Pancreas (tissue), 10 donors: ENCODE data around the gene CR1. TPM values are rescaled to one million over a fixed set of nuclear protein-coding genes. Genes with fewer than 3 reads are reported as not detected.
A peak's percentile ranks its signal among the peaks of the same experiment; 100 is the strongest.
"Not testable (repeated sequence)": the region's sequence is repeated elsewhere in the genome, so short reads cannot be mapped to it uniquely, and the experiment has no call there.

Experiments
- ATAC-seq, 4 donors: fragments of 200-7000 bp; cut with Tn5 transposase; one replicate each; pipeline versions ENCODE4 v1.8.0 to v1.9.1; 2020; ENCODE audit warnings: mild to moderate bottlenecking in 4 of 4, moderate library complexity in 4 of 4
- DNase-seq, 6 donors: peaks; one replicate each; pipeline ENCODE4 v3.0.0-alpha.2; 2020
- FAIRE-seq: peaks from 2 replicates; lab custom pipeline; 2012; peaks lifted over from hg19 to GRCh38; lab: Jason Lieb, UNC
- H3K27ac ChIP-seq, 4 donors: fragments of 200-600 bp; sonication (generic); 1 replicate in 3 of 4; 2 replicates in 1 of 4; pipeline versions ENCODE4 v1.5.0 to v1.8.0; 2020
- H3K27me3 ChIP-seq, 4 donors: fragments of 200-600 bp; one replicate each; pipeline ENCODE4 v1.8.0; 2021
- H3K36me3 ChIP-seq, 3 donors: fragments of 200-600 bp; sonication (generic) in 1 of 3; one replicate each; pipeline versions ENCODE4 v1.5.0 to v1.8.0; 2020 to 2021
- H3K4me1 ChIP-seq, 3 donors: fragments of 200-600 bp; one replicate each; pipeline ENCODE4 v1.8.0; 2021
- H3K4me3 ChIP-seq, 4 donors: fragments of 200-600 bp; sonication (generic) in 2 of 4; one replicate each; pipeline versions ENCODE4 v1.5.0 to v1.8.0; 2020 to 2021
- H3K9me3 ChIP-seq, 4 donors: fragments of 200-600 bp; one replicate each; pipeline ENCODE4 v1.8.0; 2021
- WGBS, 2 donors: extraction: QIAGEN DNeasy Blood & Tissue Kit; methylation state at CpG; one replicate each; pipeline ENCODE4 v1.1.7; 2013; 5-methylcytosine and 5-hydroxymethylcytosine counted together
- intact Hi-C, 3 donors: fragments of 100-400 bp; cut with DNase I; formaldehyde crosslinking; loops; one replicate each; pipeline versions ENCODE4 v1.11.1 to v1.14.2; 2022
- polyA plus RNA-seq, 2 donors: library from polyadenylated mRNA; stranded (reverse); fragments of 200-250 nt; gene quantifications; one replicate each; pipeline ENCODE4 v1.2.3, GENCODE V29; 2013
- total RNA-seq, 6 donors: library from RNA; stranded (reverse); fragmentation: NEBNext Ultra II Directional in 4 of 6; extraction: Animal tissue kit (Norgen Biotek cat#: 25700) in 4 of 6; gene quantifications; one replicate each; pipeline versions ENCODE4 v1.2.1 to v1.2.4, GENCODE V29; 2021 to 2023
- TF ChIP-seq, protein P1 (sequence below), 4 donors: fragments of 200-600 bp; sonication (generic) in 3 of 4; IDR thresholded peaks; one replicate each; pipeline versions ENCODE4 v1.5.0 to v1.8.0; 2021; ENCODE audit warnings: antibody characterized with exemption in 4 of 4
- donor health status: healthy with polysubstance abuse.
- donor health status: DM: no; HTN: no; CAD: no; lungs with moderate emphysema.
- donor health status: DM: no; HTN: no; CAD: no.
- donor health status: control.
- donor health status: control.
- donor health status: Bipolar disorder and iron deficiency.
- donor health status: DM: yes; HTN: yes; CAD: no.
- donor health status: DM: no; HTN: no; CAD: no.
- donor health status: DM: no; HTN: no; CAD: no.
- donor health status: DM: yes; HTN: yes; CAD: no.

Gene CR1
- total and polyA plus RNA-seq, 8 donors, result 0.05 to 4.7 (median 0.29) TPM

DNA sequence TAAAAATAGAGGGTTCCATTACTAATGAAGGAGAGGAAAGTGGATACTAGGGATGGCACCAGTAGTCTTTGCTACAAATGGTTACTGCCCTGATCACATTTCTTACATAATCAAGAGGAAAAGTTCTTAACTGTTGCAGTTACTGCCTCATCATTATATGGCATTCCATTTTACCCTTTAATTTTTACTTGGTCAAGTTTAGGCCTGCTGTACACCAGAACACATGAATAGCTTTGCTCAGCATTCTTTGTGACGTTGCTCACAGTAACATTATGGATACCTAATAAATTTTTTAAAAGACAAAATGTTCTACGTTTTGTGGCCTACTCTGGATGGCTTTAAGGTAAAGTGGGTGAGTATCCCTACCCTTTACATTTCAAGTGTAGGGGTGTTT lies 110.4 kb downstream of the CR1 start:
- H3K27ac ChIP-seq, result no peak overlapping the region
- no peaks in the 10 kb centered on the region for H3K4me1 ChIP-seq
- 76 to 80% methylated on average over 2 of the region's 2 CpGs for WGBS, 2 donors
- TF ChIP-seq, protein P1, sequence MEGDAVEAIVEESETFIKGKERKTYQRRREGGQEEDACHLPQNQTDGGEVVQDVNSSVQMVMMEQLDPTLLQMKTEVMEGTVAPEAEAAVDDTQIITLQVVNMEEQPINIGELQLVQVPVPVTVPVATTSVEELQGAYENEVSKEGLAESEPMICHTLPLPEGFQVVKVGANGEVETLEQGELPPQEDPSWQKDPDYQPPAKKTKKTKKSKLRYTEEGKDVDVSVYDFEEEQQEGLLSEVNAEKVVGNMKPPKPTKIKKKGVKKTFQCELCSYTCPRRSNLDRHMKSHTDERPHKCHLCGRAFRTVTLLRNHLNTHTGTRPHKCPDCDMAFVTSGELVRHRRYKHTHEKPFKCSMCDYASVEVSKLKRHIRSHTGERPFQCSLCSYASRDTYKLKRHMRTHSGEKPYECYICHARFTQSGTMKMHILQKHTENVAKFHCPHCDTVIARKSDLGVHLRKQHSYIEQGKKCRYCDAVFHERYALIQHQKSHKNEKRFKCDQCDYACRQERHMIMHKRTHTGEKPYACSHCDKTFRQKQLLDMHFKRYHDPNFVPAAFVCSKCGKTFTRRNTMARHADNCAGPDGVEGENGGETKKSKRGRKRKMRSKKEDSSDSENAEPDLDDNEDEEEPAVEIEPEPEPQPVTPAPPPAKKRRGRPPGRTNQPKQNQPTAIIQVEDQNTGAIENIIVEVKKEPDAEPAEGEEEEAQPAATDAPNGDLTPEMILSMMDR (IDR thresholded peaks at IDR 0.05), result no peak
- H3K36me3 ChIP-seq, result no peaks in the 10 kb centered on the region
- intact Hi-C loops, result no loop called here
- no peak for ATAC-seq
- no peaks in the 10 kb centered on the region for H3K9me3 ChIP-seq
- no peak for FAIRE-seq
- no peak for DNase-seq
- H3K27me3 ChIP-seq, result no peaks in the 10 kb centered on the region
- no peak overlapping the region for H3K4me3 ChIP-seq

DNA sequence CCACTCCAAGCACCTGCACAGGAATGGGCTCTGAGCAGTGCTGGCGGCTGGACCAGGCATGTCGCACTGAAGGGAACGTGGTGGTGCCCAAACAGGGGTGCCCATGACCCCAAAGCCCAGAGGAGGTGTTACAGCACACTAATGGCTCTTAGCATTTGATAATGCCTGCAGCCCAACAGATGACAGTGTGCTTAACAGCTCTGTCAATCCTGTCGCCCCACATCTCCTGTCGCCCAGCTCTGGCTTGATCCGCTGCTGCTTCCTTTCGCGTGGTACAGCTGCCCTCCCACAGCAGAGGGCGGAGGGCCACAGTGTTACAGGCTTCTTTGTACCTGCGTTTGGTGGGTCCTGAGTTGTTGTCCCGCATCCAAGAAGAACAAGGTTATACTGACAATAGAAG lies 116.8 kb downstream of the CR1 start:
- Histone ChIP-seq H3K4me1 (no peaks in the 10 kb centered on the region), H3K36me3 (no peaks in the 10 kb centered on the region), H3K4me3 (no peak overlapping the region), H3K27ac (no peak overlapping the region), H3K9me3 (no peaks in the 10 kb centered on the region), H3K27me3 (no peaks in the 10 kb centered on the region)
- ATAC-seq, result no peak
- FAIRE-seq, result no peak
- 77 to 93% methylated on average over 11 of the region's 11 CpGs for WGBS, 2 donors
- no peak for DNase-seq
- intact Hi-C loops, result no loop called here
- TF ChIP-seq, protein P1 (IDR thresholded peaks at IDR 0.05), result no peak

DNA sequence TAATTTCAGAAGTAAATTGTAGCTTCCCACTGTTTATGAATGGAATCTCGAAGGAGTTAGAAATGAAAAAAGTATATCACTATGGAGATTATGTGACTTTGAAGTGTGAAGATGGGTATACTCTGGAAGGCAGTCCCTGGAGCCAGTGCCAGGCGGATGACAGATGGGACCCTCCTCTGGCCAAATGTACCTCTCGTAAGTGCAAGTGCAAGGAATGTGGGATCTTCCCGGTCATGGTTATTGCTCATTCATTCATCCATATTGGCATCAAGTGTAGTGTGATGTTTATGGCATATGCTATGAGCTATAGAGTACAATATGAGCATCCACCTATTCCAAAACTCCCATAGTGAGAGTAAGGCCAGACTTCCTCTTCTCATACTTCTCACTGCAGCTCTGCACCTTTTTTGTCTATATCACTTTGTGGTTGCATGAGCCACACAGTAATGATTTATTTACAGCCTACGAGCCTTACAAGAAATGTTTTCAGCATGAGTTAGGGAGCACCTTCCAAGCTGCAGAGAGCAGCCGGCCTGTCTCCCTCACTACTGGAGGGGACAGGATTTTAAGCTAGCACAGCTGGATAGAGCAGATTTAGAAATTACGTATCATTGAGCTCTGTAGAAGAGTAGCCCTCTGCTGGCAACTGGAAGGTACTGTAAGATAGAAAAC lies 124.0 kb downstream of the CR1 start:
- no peaks in the 10 kb centered on the region for H3K9me3 ChIP-seq
- H3K27me3 ChIP-seq, result no peaks in the 10 kb centered on the region
- FAIRE-seq (no peak), ATAC-seq (peak; percentile 77 to 96 (median 91)), DNase-seq (peak in 2 of 6 donors; percentile 4 to 19)
- H3K36me3 ChIP-seq, result no peaks in the 10 kb centered on the region
- intact Hi-C loops, result no loop called here
- H3K27ac ChIP-seq, result no peak overlapping the region
- WGBS, 2 donors, result 47 to 52% methylated on average over 7 of the region's 7 CpGs
- no peaks in the 10 kb centered on the region for H3K4me1 ChIP-seq
- TF ChIP-seq, protein P1 (IDR thresholded peaks at IDR 0.05), result peak in 2 of 4 donors; percentile 56 to 74
- H3K4me3 ChIP-seq, result no peak overlapping the region

DNA sequence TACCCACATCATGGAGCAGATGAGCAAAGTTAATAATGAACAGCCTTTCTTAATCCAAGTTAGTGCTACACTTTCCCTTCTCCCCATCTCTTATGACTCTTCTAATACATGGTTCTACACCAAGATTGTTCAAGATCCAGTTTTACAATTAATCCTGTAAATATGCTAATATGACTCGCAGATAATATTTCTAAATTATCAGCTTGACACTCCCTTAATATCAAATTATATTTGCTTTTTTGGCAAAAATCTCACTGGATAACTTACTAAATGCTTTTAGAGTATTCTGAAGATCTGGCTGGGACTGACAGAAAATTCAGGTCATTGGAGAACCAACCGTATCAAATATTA lies 124.6 kb downstream of the CR1 start:
- DNase-seq (no peak), FAIRE-seq (no peak), ATAC-seq (no peak)
- no peaks in the 10 kb centered on the region for H3K9me3 ChIP-seq
- TF ChIP-seq, protein P1 (IDR thresholded peaks at IDR 0.05), result peak in 2 of 4 donors; percentile 43 to 46
- no peak overlapping the region for H3K4me3 ChIP-seq
- intact Hi-C loops, result no loop called here
- H3K27me3 ChIP-seq, result no peaks in the 10 kb centered on the region
- no peaks in the 10 kb centered on the region for H3K4me1 ChIP-seq
- H3K27ac ChIP-seq, result no peak overlapping the region
- H3K36me3 ChIP-seq, result no peaks in the 10 kb centered on the region
- WGBS, 2 donors, result 84 to 93% methylated on average over 2 of the region's 2 CpGs

DNA sequence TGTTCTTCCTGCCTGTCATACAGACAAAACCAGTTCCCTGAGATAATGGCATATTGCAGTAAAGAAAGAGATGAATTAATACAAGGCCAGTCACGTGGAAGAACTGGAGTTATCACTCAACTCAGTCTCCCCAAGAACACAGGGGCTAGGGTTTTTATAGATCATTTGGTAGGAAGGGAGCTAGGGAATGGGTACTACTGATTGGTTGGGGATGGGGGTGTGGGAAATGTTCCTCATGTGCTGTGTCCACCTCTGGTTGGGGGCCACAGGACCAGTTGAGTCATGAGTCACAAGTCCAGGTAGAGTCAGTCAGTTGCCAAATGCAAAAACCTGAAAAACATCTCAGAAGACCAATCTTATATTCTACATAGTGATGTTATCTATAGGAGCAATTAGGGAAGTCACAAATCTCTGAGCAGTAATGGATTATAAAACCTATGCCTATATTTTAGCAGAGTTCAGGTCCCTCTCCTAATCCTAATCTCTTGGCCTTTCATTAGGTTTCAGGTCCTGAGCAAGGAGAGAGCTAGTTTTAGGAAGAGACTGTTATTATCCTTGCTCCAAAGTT lies 129.6 kb downstream of the CR1 start:
- H3K4me3 ChIP-seq, H3K27me3 ChIP-seq, DNase-seq, H3K36me3 ChIP-seq, ATAC-seq, H3K9me3 ChIP-seq, H3K4me1 ChIP-seq, FAIRE-seq, H3K27ac ChIP-seq, intact Hi-C loops: not testable (repeated sequence)
- WGBS, 2 donors, result 76 to 84% methylated on average over 1 of the region's 1 CpG
